ENCODE results near the gene MORN1.

DNA sequence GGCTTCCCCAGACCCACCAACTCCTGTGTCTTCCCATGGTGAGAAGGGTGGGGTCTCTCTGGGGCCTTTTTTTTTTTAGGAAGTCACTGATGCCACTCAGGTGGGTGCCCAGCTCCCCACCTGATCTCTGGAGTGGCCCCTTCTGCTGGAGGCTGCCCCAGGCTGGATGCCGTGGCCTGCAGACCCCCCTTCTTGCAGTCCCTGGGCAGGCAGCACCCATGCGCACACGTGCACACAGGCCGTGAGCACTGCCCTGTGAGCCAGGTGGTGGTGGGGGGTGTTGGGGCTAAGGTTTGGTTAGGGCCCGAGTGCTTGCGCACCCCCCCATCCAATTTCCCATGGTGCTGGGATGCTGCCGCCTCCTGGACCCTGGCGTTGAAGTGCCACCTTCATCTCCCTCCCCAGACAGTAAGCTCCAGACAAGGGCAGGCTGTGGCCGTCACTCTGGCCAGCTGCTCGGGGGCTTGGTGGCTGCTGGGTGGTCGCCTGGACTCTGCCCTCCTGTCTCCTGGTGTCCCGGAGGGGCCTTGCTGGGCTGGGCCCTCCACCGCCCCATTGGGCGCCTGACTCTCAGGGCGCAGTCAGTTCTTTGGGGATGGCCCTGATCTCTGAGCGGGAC, 112.7 kb downstream of the MORN1 start:
- TF ChIP-seq CTCF (conservative IDR thresholded peaks at IDR 0.05; ENCODE audit: low read length) (no peak), EZH2phosphoT487 (IDR thresholded peaks at IDR 0.05; ENCODE audit: borderline replicate concordance) (no peak)
